ENCODE measurements around the gene HMX3. TPM values are rescaled to one million over a fixed set of nuclear protein-coding genes. Genes with fewer than 3 reads are reported as not detected.

The HMX3 gene
- total and polyA plus RNA-seq, 2 of the 13 experiments (the other 11 are each of a cell fraction or from before 2014, with no cell fraction given): not detected

- no peak overlapping the region for H3K27ac ChIP-seq (ENCODE audit: extremely low read length, insufficient read depth, low read length)
- 4% methylated on average over 26 of the region's 32 CpGs for WGBS (ENCODE audit: low lambda C conversion rate)
- no peak overlapping the region for H2AFZ ChIP-seq (ENCODE audit: low read length)
- peak overlapping the region; percentile 93 for H3K4me2 ChIP-seq (ENCODE audit: low read depth, low read length)
- peaks cover 20 to 88% of the 10 kb centered on the region in 2 experiments; a peak in 4 of 5 replicates for H3K27me3 ChIP-seq (ENCODE audit: control insufficient read depth in 1 of 2, insufficient read depth in 2 of 2, low read length in 2 of 2)
- peak overlapping the region; percentile 39 to 69 (median 44) for H3K4me3 ChIP-seq (replicated peaks in 1 of 3; ENCODE audit: insufficient read depth in 1 of 3, low read depth in 2 of 3, low read length in 3 of 3)
- POLR2A ChIA-PET: interaction anchor here (1.2 to 1.7 kb wide), 4 partner anchors 10 to 104 kb away, joined by 3 to 11 read pairs (median 4); partner anchors contain the start of gene BUB3
- H3K4me1 ChIP-seq (ENCODE audit: insufficient read depth, low read length): peaks cover 60% of the 10 kb centered on the region
- H3K79me2 ChIP-seq (ENCODE audit: insufficient read depth, low read length): no peaks in the 10 kb centered on the region
- no peaks in the 10 kb centered on the region for H3K36me3 ChIP-seq (replicated peaks in 1 of 2; ENCODE audit: control insufficient read depth in 1 of 2, insufficient read depth in 2 of 2, low read length in 2 of 2)
- H4K20me1 ChIP-seq (ENCODE audit: insufficient read depth, low read length): no peaks in the 10 kb centered on the region
- in situ Hi-C loops (cut with HindIII; ENCODE audit: extremely low pct_ligation_motif_present, low pct_unique_long_range_greater_than_20kb) (no loop called here), intact Hi-C loops (cut with micrococcal nuclease; ENCODE audit: unreplicated experiment) (loop anchor here (5.0 kb wide), 1 partner anchor 128 kb away; no protein-coding TSS in a partner anchor)
- FAIRE-seq (peak; percentile 89), ATAC-seq (peak; percentile 96), DNase-seq (ENCODE audit: low spot score) (peak; percentile 93)
- H3K9ac ChIP-seq (ENCODE audit: insufficient read depth, low read depth, low read length): peak overlapping the region; percentile 20; the same call in 1 of the 2 replicates
- no peaks in the 10 kb centered on the region for H3K9me3 ChIP-seq (ENCODE audit: low read length)
- CTCF ChIA-PET (ENCODE audit: low intra/inter-chr PET ratio, low total read pairs): interaction anchor here (1.1 kb wide), 1 partner anchor 420 kb away, joined by 3 read pairs; no protein-coding TSS in a partner anchor
- no TSS peak for BruUV-seq (replicated peaks)
- TF ChIP-seq EHMT2 (IDR thresholded peaks at IDR 0.05; ENCODE audit: borderline replicate concordance, low read depth, low read length): no peak
- TF ChIP-seq, protein P1, sequence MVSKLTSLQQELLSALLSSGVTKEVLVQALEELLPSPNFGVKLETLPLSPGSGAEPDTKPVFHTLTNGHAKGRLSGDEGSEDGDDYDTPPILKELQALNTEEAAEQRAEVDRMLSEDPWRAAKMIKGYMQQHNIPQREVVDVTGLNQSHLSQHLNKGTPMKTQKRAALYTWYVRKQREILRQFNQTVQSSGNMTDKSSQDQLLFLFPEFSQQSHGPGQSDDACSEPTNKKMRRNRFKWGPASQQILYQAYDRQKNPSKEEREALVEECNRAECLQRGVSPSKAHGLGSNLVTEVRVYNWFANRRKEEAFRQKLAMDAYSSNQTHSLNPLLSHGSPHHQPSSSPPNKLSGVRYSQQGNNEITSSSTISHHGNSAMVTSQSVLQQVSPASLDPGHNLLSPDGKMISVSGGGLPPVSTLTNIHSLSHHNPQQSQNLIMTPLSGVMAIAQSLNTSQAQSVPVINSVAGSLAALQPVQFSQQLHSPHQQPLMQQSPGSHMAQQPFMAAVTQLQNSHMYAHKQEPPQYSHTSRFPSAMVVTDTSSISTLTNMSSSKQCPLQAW (CRISPR knock-in tag; IDR thresholded peaks at IDR 0.05): 0 out of 2 replicates have a peak, but pooled peaks have one; percentile 13
- no peak for TF ChIP-seq ZNF234 (CRISPR knock-in tag; conservative IDR thresholded peaks at IDR 0.05)
- TF ChIP-seq RERE (CRISPR knock-in tag; IDR thresholded peaks at IDR 0.05; ENCODE audit: low read depth): 0 out of 2 replicates have a peak, but pooled peaks have one; percentile 26
- TF ChIP-seq, protein P2, sequence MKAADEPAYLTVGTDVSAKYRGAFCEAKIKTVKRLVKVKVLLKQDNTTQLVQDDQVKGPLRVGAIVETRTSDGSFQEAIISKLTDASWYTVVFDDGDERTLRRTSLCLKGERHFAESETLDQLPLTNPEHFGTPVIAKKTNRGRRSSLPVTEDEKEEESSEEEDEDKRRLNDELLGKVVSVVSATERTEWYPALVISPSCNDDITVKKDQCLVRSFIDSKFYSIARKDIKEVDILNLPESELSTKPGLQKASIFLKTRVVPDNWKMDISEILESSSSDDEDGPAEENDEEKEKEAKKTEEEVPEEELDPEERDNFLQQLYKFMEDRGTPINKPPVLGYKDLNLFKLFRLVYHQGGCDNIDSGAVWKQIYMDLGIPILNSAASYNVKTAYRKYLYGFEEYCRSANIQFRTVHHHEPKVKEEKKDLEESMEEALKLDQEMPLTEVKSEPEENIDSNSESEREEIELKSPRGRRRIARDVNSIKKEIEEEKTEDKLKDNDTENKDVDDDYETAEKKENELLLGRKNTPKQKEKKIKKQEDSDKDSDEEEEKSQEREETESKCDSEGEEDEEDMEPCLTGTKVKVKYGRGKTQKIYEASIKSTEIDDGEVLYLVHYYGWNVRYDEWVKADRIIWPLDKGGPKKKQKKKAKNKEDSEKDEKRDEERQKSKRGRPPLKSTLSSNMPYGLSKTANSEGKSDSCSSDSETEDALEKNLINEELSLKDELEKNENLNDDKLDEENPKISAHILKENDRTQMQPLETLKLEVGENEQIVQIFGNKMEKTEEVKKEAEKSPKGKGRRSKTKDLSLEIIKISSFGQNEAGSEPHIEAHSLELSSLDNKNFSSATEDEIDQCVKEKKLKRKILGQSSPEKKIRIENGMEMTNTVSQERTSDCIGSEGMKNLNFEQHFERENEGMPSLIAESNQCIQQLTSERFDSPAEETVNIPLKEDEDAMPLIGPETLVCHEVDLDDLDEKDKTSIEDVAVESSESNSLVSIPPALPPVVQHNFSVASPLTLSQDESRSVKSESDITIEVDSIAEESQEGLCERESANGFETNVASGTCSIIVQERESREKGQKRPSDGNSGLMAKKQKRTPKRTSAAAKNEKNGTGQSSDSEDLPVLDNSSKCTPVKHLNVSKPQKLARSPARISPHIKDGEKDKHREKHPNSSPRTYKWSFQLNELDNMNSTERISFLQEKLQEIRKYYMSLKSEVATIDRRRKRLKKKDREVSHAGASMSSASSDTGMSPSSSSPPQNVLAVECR (CRISPR knock-in tag; IDR thresholded peaks at IDR 0.05; ENCODE audit: borderline replicate concordance): no peak
- TF ChIP-seq, protein P3, sequence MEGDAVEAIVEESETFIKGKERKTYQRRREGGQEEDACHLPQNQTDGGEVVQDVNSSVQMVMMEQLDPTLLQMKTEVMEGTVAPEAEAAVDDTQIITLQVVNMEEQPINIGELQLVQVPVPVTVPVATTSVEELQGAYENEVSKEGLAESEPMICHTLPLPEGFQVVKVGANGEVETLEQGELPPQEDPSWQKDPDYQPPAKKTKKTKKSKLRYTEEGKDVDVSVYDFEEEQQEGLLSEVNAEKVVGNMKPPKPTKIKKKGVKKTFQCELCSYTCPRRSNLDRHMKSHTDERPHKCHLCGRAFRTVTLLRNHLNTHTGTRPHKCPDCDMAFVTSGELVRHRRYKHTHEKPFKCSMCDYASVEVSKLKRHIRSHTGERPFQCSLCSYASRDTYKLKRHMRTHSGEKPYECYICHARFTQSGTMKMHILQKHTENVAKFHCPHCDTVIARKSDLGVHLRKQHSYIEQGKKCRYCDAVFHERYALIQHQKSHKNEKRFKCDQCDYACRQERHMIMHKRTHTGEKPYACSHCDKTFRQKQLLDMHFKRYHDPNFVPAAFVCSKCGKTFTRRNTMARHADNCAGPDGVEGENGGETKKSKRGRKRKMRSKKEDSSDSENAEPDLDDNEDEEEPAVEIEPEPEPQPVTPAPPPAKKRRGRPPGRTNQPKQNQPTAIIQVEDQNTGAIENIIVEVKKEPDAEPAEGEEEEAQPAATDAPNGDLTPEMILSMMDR (CRISPR knock-in tag; IDR thresholded peaks at IDR 0.05): peak; percentile 17
- TF ChIP-seq HNF4G (IDR thresholded peaks at IDR 0.05; ENCODE audit: borderline replicate concordance, low read depth, low read length): peak; percentile 36; the same call in 1 of the 2 replicates
- TF ChIP-seq HNF4G (CRISPR knock-in tag; IDR thresholded peaks at IDR 0.05; ENCODE audit: borderline replicate concordance, low read depth): no peak
Observed at GRCh38 chr10:123139521-123140163, 3.9 kb downstream of the HMX3 start.
